ENCODE data around the gene NUP133. TPM values are rescaled to one million over a fixed set of nuclear protein-coding genes. Genes with fewer than 3 reads are reported as not detected.
"Not testable (repeated sequence)": the region's sequence is repeated elsewhere in the genome, so short reads cannot be mapped to it uniquely, and the experiment has no call there.

NUP133 gene
- 23.3 TPM for total RNA-seq

- ATAC-seq, result peak; percentile 99
These were observed at the start of gene NUP133 for GRCh38 chr1:229507951-229508822. NUP133 (minus strand) TSS chr1:229508341; CDS start chr1:229508249, 92 bp downstream.

GRCh38 chr1:229557200-229557850 lies 49.2 kb upstream of the NUP133 start:
- ATAC-seq, result no peak

- no peak for ATAC-seq
These were observed 46.9 kb upstream of the NUP133 start for GRCh38 chr1:229554886-229555621.

GRCh38 chr1:229553621-229554130 lies 45.5 kb upstream of the NUP133 start:
- no peak for ATAC-seq

GRCh38 chr1:229552732-229553131 lies 44.6 kb upstream of the NUP133 start:
- no peak for ATAC-seq

GRCh38 chr1:229550812-229551567 lies 42.8 kb upstream of the NUP133 start:
- ATAC-seq, result no peak

GRCh38 chr1:229547542-229547941 lies 39.4 kb upstream of the NUP133 start:
- ATAC-seq, result no peak

- no peak for ATAC-seq
These were observed 36.4 kb upstream of the NUP133 start for GRCh38 chr1:229544587-229544986.

GRCh38 chr1:229539863-229540506 lies 31.8 kb upstream of the NUP133 start:
- ATAC-seq, result no peak

GRCh38 chr1:229538945-229539344 lies 30.8 kb upstream of the NUP133 start:
- ATAC-seq, result peak; percentile 96

GRCh38 chr1:229537894-229538293 lies 29.8 kb upstream of the NUP133 start:
- ATAC-seq, result no peak

- no peak for ATAC-seq
These were observed 28.8 kb upstream of the NUP133 start for GRCh38 chr1:229536982-229537381.

- ATAC-seq, result no peak
These were observed 27.1 kb upstream of the NUP133 start for GRCh38 chr1:229535230-229535629.

- ATAC-seq, result no peak
These were observed 23.2 kb upstream of the NUP133 start for GRCh38 chr1:229531326-229531725.

- ATAC-seq, result no peak
These were observed 21.5 kb upstream of the NUP133 start for GRCh38 chr1:229529639-229530038.

- no peak for ATAC-seq
These were observed 18.6 kb upstream of the NUP133 start for GRCh38 chr1:229526695-229527094.

GRCh38 chr1:229523052-229523451 lies 14.9 kb upstream of the NUP133 start:
- ATAC-seq, result no peak

- peak; percentile 71 for ATAC-seq
These were observed 6.6 kb upstream of the NUP133 start for GRCh38 chr1:229514578-229515275.

GRCh38 chr1:229511625-229512024 lies 3.5 kb upstream of the NUP133 start:
- not testable (repeated sequence) for ATAC-seq

- not testable (repeated sequence) for ATAC-seq
These were observed 3.1 kb upstream of the NUP133 start for GRCh38 chr1:229511201-229511600.

- ATAC-seq, result no peak
These were observed 1.4 kb upstream of the NUP133 start for GRCh38 chr1:229509576-229509975.
